HG03457 (cell line): ENCODE data around the gene POLR2J3.
"Not testable (repeated sequence)": the region's sequence is repeated elsewhere in the genome, so short reads cannot be mapped to it uniquely, and the experiment has no call there.

Source experiments
- ATAC-seq: cut with Tn5 transposase; IDR thresholded peaks from one replicate; pipeline ENCODE4 v1.9.1; 2021; ENCODE audit warnings: moderate number of reproducible peaks; ENCODE audit not compliant: unreplicated experiment

POLR2J3 gene

DNA sequence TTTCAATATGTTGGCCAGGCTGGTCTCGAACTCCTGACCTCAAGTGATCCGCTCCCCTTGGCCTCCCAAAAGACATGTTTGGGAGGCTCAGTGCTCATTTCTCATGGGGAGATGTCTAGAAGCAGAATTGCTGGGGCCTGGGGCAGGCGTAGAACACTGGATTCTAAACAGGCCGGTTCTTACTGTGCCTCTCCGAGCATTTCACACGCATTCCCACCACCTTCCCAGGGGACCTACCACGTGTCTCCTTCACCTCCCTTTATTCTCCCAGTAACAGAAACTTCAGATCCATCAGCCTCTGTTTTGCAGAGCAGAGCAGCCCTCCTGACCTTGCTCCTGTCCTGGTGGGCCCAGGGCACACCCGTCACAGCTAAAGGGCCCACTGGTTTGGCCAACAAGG, 45.2 kb downstream of the POLR2J3 start:
- ATAC-seq: not testable (repeated sequence)

DNA sequence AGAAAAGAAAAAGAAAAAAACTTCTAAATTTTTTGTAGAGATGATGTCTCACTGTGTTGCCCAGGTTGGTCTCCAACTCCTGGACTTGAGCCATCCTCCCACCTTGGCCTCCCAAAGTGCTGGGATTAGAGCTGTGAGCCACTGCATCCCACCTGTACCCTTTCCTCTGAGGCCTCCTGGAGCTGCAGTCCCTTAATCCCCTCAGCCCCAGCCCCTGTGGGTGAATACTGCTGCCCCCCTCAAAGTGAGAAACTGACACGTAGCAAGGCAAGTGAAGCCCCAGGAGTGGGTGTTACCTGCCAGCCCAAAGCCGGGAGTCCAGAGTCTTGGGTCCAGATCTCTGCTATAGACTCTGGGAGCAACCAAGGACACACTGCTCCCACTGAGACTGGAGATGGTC, 47.6 kb downstream of the POLR2J3 start:
- not testable (repeated sequence) for ATAC-seq

DNA sequence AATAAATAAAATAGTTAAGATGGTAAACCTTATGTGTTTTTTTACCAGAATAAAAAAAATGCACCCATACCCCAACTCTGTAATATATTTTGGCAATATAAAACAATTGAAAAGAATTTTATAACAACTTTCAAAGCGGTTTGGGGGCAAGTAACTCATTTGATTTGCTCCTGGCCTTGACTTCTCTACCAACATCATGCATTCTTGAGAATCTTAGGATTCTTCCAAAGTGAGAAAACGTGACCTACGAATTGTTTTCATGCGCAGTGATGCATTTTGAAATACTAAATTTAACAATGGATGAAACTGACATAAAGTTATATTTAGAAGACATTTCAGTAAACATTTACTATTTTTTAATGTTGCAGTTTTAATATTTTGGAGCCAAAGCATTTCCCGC, 51.6 kb downstream of the POLR2J3 start:
- not testable (repeated sequence) for ATAC-seq

DNA sequence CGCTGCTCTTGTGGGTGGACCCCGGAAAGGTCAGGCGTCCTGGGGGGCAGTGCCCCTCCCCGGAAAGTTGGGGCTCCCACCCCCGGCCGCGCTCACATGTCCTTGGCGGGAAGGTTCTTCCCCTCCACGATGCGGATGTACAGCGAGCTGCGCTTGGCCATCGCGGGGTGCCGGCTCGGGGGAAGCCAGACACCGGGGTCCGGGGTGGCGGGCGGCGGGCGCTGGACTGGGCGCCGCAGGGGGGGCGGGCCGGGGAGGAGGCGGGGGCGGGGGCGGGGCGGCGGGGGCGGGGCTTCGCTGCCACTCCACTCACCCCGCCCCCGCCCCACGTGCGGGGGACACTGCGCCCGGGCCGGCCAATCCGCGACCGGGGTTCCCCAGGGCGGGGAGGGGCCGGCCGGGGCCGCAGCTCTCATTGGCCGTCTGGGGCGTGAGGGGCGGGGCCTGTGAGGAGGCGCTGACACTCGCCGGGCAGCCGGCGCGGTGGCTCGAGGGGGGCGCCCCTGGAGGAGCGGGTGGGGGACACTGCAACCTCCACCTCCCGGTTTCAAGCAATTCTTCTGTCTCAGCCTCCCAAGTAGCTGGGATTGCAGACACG, 54.7 kb downstream of the POLR2J3 start, which contains the start of gene RASA4B:
Gene RASA4B, minus strand, starts transcription at position 228 of the 598 bp plus-strand sequence. Its CDS starts 67 bp downstream, at position 161.
- ATAC-seq: peak; percentile 51
